ENCODE results near the gene MELTF. TPM values are rescaled to one million over a fixed set of nuclear protein-coding genes. Genes with fewer than 3 reads are reported as not detected.

The MELTF gene
- total RNA-seq, 4 donors from 2014 or later = 5.0 to 11.5 (median 9.0) TPM

- peak overlapping the region in 3 of 4 donors; percentile 81 to 88 (median 86) for H3K27ac ChIP-seq
- no peaks in the 10 kb centered on the region for H3K36me3 ChIP-seq
- ATAC-seq = no peak
- peaks cover 0 to 4% (median 0%) of the 10 kb centered on the region in 3 donors for H3K9me3 ChIP-seq
- TF ChIP-seq POLR2A (IDR thresholded peaks at IDR 0.05) (no peak), CTCF (IDR thresholded peaks at IDR 0.05) (no peak), EP300 (IDR thresholded peaks at IDR 0.05) (no peak), POLR2AphosphoS5 (IDR thresholded peaks at IDR 0.05) (no peak)
- H3K4me3 ChIP-seq = peak overlapping the region; percentile 69 to 80
- H3K27me3 ChIP-seq = no peaks in the 10 kb centered on the region
- peaks cover 0 to 19% (median 7%) of the 10 kb centered on the region in 3 donors for H3K4me1 ChIP-seq
- WGBS, 2 donors (ENCODE audit: low coverage in 1 of 2) = 40 to 76% methylated on average over 1 to 5 of the region's 61 CpGs
Observed at GRCh38 chr3:197003461-197004385, 25.9 kb downstream of the MELTF start.

- Histone ChIP-seq H3K9me3 (peaks cover 0 to 4% (median 0%) of the 10 kb centered on the region in 3 donors), H3K4me3 (peak overlapping the region; percentile 69 to 80), H3K27me3 (no peaks in the 10 kb centered on the region), H3K4me1 (peaks cover 0 to 19% (median 7%) of the 10 kb centered on the region in 3 donors), H3K36me3 (no peaks in the 10 kb centered on the region), H3K27ac (peak overlapping the region; percentile 79 to 88 (median 84))
- no CpG with 5 or more reads among the region's 113 CpGs for WGBS, 2 donors (ENCODE audit: low coverage in 1 of 2)
- TF ChIP-seq EP300 (IDR thresholded peaks at IDR 0.05) (no peak), CTCF (IDR thresholded peaks at IDR 0.05) (peak in 3 of 4 experiments; percentile 81 to 89 (median 85)), POLR2A (IDR thresholded peaks at IDR 0.05) (peak; percentile 13 to 20), POLR2AphosphoS5 (IDR thresholded peaks at IDR 0.05) (no peak)
- peak; percentile 93 for ATAC-seq
Observed at GRCh38 chr3:197002701-197003454, 26.7 kb downstream of the MELTF start.

GRCh38 chr3:197001972-197002700 is 27.5 kb downstream of the MELTF start:
- Histone ChIP-seq H3K27ac (peak overlapping the region; percentile 79 to 88 (median 84)), H3K27me3 (no peaks in the 10 kb centered on the region), H3K4me3 (peak overlapping the region; percentile 69 to 80), H3K4me1 (peaks cover 0 to 19% (median 7%) of the 10 kb centered on the region in 3 donors), H3K9me3 (peaks cover 0 to 4% (median 0%) of the 10 kb centered on the region in 3 donors), H3K36me3 (no peaks in the 10 kb centered on the region)
- TF ChIP-seq POLR2AphosphoS5 (IDR thresholded peaks at IDR 0.05) (no peak), CTCF (IDR thresholded peaks at IDR 0.05) (no peak), EP300 (IDR thresholded peaks at IDR 0.05) (no peak)
- ATAC-seq = peak; percentile 20
- WGBS, 2 donors (ENCODE audit: low coverage in 1 of 2) = 9 to 45% methylated on average over 13 of the region's 55 CpGs

- peak overlapping the region in 3 of 4 donors; percentile 81 to 88 (median 86) for H3K27ac ChIP-seq
- TF ChIP-seq POLR2A (IDR thresholded peaks at IDR 0.05) (no peak), EP300 (IDR thresholded peaks at IDR 0.05) (no peak), POLR2AphosphoS5 (IDR thresholded peaks at IDR 0.05) (no peak), CTCF (IDR thresholded peaks at IDR 0.05) (no peak)
- no peak overlapping the region for H3K4me3 ChIP-seq
- peaks cover 0 to 19% (median 7%) of the 10 kb centered on the region in 3 donors for H3K4me1 ChIP-seq
- peaks cover 0 to 4% (median 0%) of the 10 kb centered on the region in 3 donors for H3K9me3 ChIP-seq
- H3K27me3 ChIP-seq = no peaks in the 10 kb centered on the region
- WGBS, 2 donors (ENCODE audit: low coverage in 1 of 2) = 92 to 98% methylated on average over 4 to 7 of the region's 20 CpGs
- no peak for ATAC-seq
- no peaks in the 10 kb centered on the region for H3K36me3 ChIP-seq
Observed at GRCh38 chr3:197001106-197001971, 28.3 kb downstream of the MELTF start.

All from gastroesophageal sphincter (tissue), 4 donors.